ENCODE data around the gene TYR.
"Not testable (repeated sequence)": the region's sequence is repeated elsewhere in the genome, so short reads cannot be mapped to it uniquely, and the experiment has no call there.

- TF ChIP-seq ZNF565 (CRISPR knock-in tag; conservative IDR thresholded peaks at IDR 0.05; ENCODE audit: low read depth); TCF4 (CRISPR knock-in tag; IDR thresholded peaks at IDR 0.05; ENCODE audit: borderline replicate concordance); ARNTL (CRISPR knock-in tag; IDR thresholded peaks at IDR 0.05; ENCODE audit: borderline replicate concordance, low read depth); ZFP30 (CRISPR knock-in tag; IDR thresholded peaks at IDR 0.05); RARB (CRISPR knock-in tag; IDR thresholded peaks at IDR 0.05): not testable (repeated sequence)
- TF ChIP-seq, protein P1, sequence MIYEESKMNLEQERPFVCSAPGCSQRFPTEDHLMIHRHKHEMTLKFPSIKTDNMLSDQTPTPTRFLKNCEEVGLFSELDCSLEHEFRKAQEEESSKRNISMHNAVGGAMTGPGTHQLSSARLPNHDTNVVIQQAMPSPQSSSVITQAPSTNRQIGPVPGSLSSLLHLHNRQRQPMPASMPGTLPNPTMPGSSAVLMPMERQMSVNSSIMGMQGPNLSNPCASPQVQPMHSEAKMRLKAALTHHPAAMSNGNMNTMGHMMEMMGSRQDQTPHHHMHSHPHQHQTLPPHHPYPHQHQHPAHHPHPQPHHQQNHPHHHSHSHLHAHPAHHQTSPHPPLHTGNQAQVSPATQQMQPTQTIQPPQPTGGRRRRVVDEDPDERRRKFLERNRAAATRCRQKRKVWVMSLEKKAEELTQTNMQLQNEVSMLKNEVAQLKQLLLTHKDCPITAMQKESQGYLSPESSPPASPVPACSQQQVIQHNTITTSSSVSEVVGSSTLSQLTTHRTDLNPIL (CRISPR knock-in tag; IDR thresholded peaks at IDR 0.05; ENCODE audit: low read depth) = not testable (repeated sequence)
These were observed 110.3 kb downstream of the TYR start for GRCh38 chr11:89288004-89288403.
